OCI-LY1 (cell line): ENCODE data around the gene AQP12B.

Source experiments
- CTCF ChIP-seq: fragments of 200-600 bp; sonication (generic), shearing (Covaris generic); IDR thresholded peaks from 2 replicates; pipeline ENCODE4 v1.5.1; 2017; ENCODE audit warnings: mild to moderate bottlenecking, antibody characterized with exemption, low read length, moderate library complexity, mixed read lengths
- EZH2 ChIP-seq: fragments of 200-600 bp; sonication (generic), shearing (Covaris generic); IDR thresholded peaks from 2 replicates; pipeline ENCODE4 v1.8.0; 2017; ENCODE audit warnings: borderline replicate concordance, mixed run types, mild to moderate bottlenecking, antibody characterized with exemption, low read length, moderate library complexity, mixed read lengths

GRCh38 chr2:240628808-240629618, 53.7 kb downstream of the AQP12B start:
- no peak for TF ChIP-seq CTCF
- no peak for TF ChIP-seq EZH2
